CD8-positive, alpha-beta memory T cell (primary cell): ENCODE measurements around the gene STAG1. TPM values are rescaled to one million over a fixed set of nuclear protein-coding genes. Genes with fewer than 3 reads are reported as not detected.
A peak's percentile ranks its signal among the peaks of the same experiment; 100 is the strongest.
"Not testable (repeated sequence)": the region's sequence is repeated elsewhere in the genome, so short reads cannot be mapped to it uniquely, and the experiment has no call there.

Experiments
- CTCF ChIA-PET: fragments of 350-600 bp; sonication (Branson Sonifier 250); formaldehyde crosslinking; loops from one replicate; lab custom pipeline; 2021; ENCODE audit warnings: antibody characterized with exemption; lab: Charles Lee
- POLR2A ChIA-PET: fragments of 350-600 bp; sonication (Branson Sonifier 250); formaldehyde crosslinking; loops from one replicate; lab custom pipeline; 2021; ENCODE audit warnings: antibody characterized with exemption; lab: Charles Lee
- DNase-seq, 5 donors: peaks; one replicate each; pipeline versions ENCODE4 v3.0.0 to v3.0.0-alpha.2; 2020 to 2022; ENCODE audit warnings: mixed read lengths in 1 of 5
- H3K27ac ChIP-seq: one replicate; pipeline ENCODE4 v1.7.0; 2013; ENCODE audit warnings: low read depth, mild to moderate bottlenecking, low read length, moderate library complexity
- H3K27me3 ChIP-seq: 2 replicates; pipeline ENCODE4 v1.7.0; 2013; ENCODE audit warnings: low read length, mild to moderate bottlenecking; ENCODE audit not compliant: insufficient read depth, poor library complexity, severe bottlenecking
- H3K36me3 ChIP-seq: 2 replicates; pipeline ENCODE4 v1.7.0; 2013; ENCODE audit warnings: mild to moderate bottlenecking, low read length, moderate library complexity; ENCODE audit not compliant: insufficient read depth
- H3K4me1 ChIP-seq: 2 replicates; pipeline ENCODE4 v1.7.0; 2013; ENCODE audit warnings: mild to moderate bottlenecking, low read length, moderate library complexity; ENCODE audit not compliant: insufficient read depth
- H3K4me3 ChIP-seq: 2 replicates; pipeline ENCODE4 v1.7.0; 2013; ENCODE audit warnings: mild to moderate bottlenecking, low read length
- H3K9me3 ChIP-seq: 2 replicates; pipeline ENCODE4 v1.7.0; 2013; ENCODE audit warnings: mild to moderate bottlenecking, low read length
- H3K27ac Mint-ChIP-seq, 8 donors: one replicate each; pipeline ENCODE4 v1.8.0; 2020 to 2021; ENCODE audit warnings: mixed read lengths in 8 of 8, mild to moderate bottlenecking in 6 of 8, inconsistent platforms in 3 of 8, moderate library complexity in 3 of 8
- H3K27me3 Mint-ChIP-seq, 2 donors: one replicate each; pipeline ENCODE4 v1.8.0; 2020 to 2021; ENCODE audit warnings: mixed read lengths in 2 of 2, mild to moderate bottlenecking in 1 of 2, moderate library complexity in 1 of 2
- H3K36me3 Mint-ChIP-seq, 3 donors: one replicate each; pipeline ENCODE4 v1.8.0; 2020 to 2021; ENCODE audit warnings: mixed read lengths in 3 of 3, inconsistent platforms in 1 of 3, mild to moderate bottlenecking in 1 of 3
- H3K4me1 Mint-ChIP-seq, 3 donors: one replicate each; pipeline ENCODE4 v1.8.0; 2020 to 2021; ENCODE audit warnings: mixed read lengths in 3 of 3, inconsistent platforms in 1 of 3, mild to moderate bottlenecking in 1 of 3
- H3K4me3 Mint-ChIP-seq, 7 donors: one replicate each; pipeline ENCODE4 v1.8.0; 2020 to 2021; ENCODE audit warnings: mixed read lengths in 7 of 7, mild to moderate bottlenecking in 6 of 7, moderate library complexity in 4 of 7, inconsistent platforms in 2 of 7
- H3K9me3 Mint-ChIP-seq, 5 donors: one replicate each; pipeline ENCODE4 v1.8.0; 2020 to 2022; ENCODE audit warnings: mixed read lengths in 5 of 5, mild to moderate bottlenecking in 3 of 5, moderate library complexity in 2 of 5, inconsistent platforms in 1 of 5
- polyA plus RNA-seq: library from polyadenylated mRNA; unstranded; fragments of 300-500 nt; fragmentation: Illumina TruSeq; gene quantifications from one replicate; pipeline ENCODE4 v1.2.3, GENCODE V29; 2021
- total RNA-seq, 2 experiments: library from RNA; stranded (reverse); gene quantifications; one replicate each; pipeline ENCODE4 v1.2.3, GENCODE V29; 2021

The STAG1 gene
- total and polyA plus RNA-seq, 3 experiments from 2014 or later, result 19.0 to 61.4 (median 58.5) TPM

- CTCF ChIA-PET, result no interaction called here
- POLR2A ChIA-PET, result no interaction called here
- peak overlapping the region in 1 of 8 donors; percentile 17 for H3K27ac Mint-ChIP-seq
Observed at GRCh38 chr3:136606990-136607389, 145.2 kb downstream of the STAG1 start.

GRCh38 chr3:136606216-136606615, 146.0 kb downstream of the STAG1 start:
- H3K4me3 Mint-ChIP-seq, H3K9me3 ChIP-seq, H3K36me3 ChIP-seq, H3K9me3 Mint-ChIP-seq, DNase-seq, H3K27me3 Mint-ChIP-seq, H3K4me1 ChIP-seq, H3K4me3 ChIP-seq, H3K27me3 ChIP-seq, H3K27ac ChIP-seq: not testable (repeated sequence)
- H3K4me1 Mint-ChIP-seq, result peaks cover 10 to 13% (median 12%) of the 10 kb centered on the region in 3 donors
- POLR2A ChIA-PET, result interaction anchor here (0.6 kb wide), 1 partner anchor 225 kb away, joined by 9 read pairs; no protein-coding TSS in a partner anchor
- peaks cover 0 to 51% (median 12%) of the 10 kb centered on the region in 3 donors for H3K36me3 Mint-ChIP-seq
- H3K27ac Mint-ChIP-seq, result peak overlapping the region in 4 of 8 donors; percentile 17 to 63 (median 36)
- CTCF ChIA-PET, result interaction anchor here (1.2 kb wide), 1 partner anchor 146 kb away, joined by 3 read pairs; the partner anchor contains the start of gene STAG1

More at GRCh38 chr3:136606990-136607389, 145.2 kb downstream of the STAG1 start:
- no peak overlapping the region for H3K27ac ChIP-seq
- H3K27me3 Mint-ChIP-seq, result no peaks in the 10 kb centered on the region
- no peaks in the 10 kb centered on the region for H3K36me3 ChIP-seq
- peaks cover 0 to 47% (median 12%) of the 10 kb centered on the region in 3 donors for H3K36me3 Mint-ChIP-seq
- H3K9me3 Mint-ChIP-seq, result no peaks in the 10 kb centered on the region
- no peaks in the 10 kb centered on the region for H3K4me1 ChIP-seq
- no peak overlapping the region for H3K4me3 Mint-ChIP-seq
- DNase-seq, result no peak
- H3K27me3 ChIP-seq, result no peaks in the 10 kb centered on the region
- no peak overlapping the region for H3K4me3 ChIP-seq
- no peaks in the 10 kb centered on the region for H3K9me3 ChIP-seq
- peaks cover 10 to 13% (median 12%) of the 10 kb centered on the region in 3 donors for H3K4me1 Mint-ChIP-seq

- Histone ChIP-seq H3K27me3 (no peaks in the 10 kb centered on the region), H3K9me3 (no peaks in the 10 kb centered on the region), H3K27ac (no peak overlapping the region), H3K4me1 (no peaks in the 10 kb centered on the region), H3K4me3 (no peak overlapping the region), H3K36me3 (no peaks in the 10 kb centered on the region)
- Mint-ChIP-seq H3K4me1 (peaks cover 10 to 16% (median 16%) of the 10 kb centered on the region in 3 donors), H3K9me3 (no peaks in the 10 kb centered on the region), H3K27ac (peak overlapping the region in 4 of 8 donors; percentile 18 to 75 (median 56)), H3K4me3 (no peak overlapping the region), H3K27me3 (no peaks in the 10 kb centered on the region), H3K36me3 (peaks cover 0 to 54% (median 11%) of the 10 kb centered on the region in 3 donors)
- DNase-seq, result no peak
- ChIA-PET POLR2A (no interaction called here), CTCF (no interaction called here)
Observed at GRCh38 chr3:136604961-136605360, 147.2 kb downstream of the STAG1 start.

- H3K36me3 Mint-ChIP-seq, result peaks cover 0 to 50% (median 14%) of the 10 kb centered on the region in 3 donors
- POLR2A ChIA-PET, result no interaction called here
- CTCF ChIA-PET, result no interaction called here
Observed at GRCh38 chr3:136602818-136603217, 149.4 kb downstream of the STAG1 start.

GRCh38 chr3:136595913-136596697, 156.1 kb downstream of the STAG1 start:
- Mint-ChIP-seq H3K27me3 (no peaks in the 10 kb centered on the region), H3K4me3 (peak overlapping the region in 4 of 7 donors; percentile 4 to 42 (median 8)), H3K4me1 (peaks cover 27 to 68% (median 59%) of the 10 kb centered on the region in 3 donors), H3K36me3 (peaks cover 0 to 23% (median 3%) of the 10 kb centered on the region in 3 donors), H3K27ac (peak overlapping the region in 4 of 8 donors; percentile 11 to 64 (median 21)), H3K9me3 (no peaks in the 10 kb centered on the region)
- Histone ChIP-seq H3K4me1 (no peaks in the 10 kb centered on the region), H3K4me3 (no peak overlapping the region), H3K9me3 (no peaks in the 10 kb centered on the region), H3K27ac (no peak overlapping the region), H3K27me3 (no peaks in the 10 kb centered on the region), H3K36me3 (no peaks in the 10 kb centered on the region)
- CTCF ChIA-PET, result interaction anchor here (1.7 kb wide), 1 partner anchor 156 kb away, joined by 5 read pairs; the partner anchor contains the start of gene STAG1
- DNase-seq, result no peak
- POLR2A ChIA-PET, result no interaction called here

More at GRCh38 chr3:136602818-136603217, 149.4 kb downstream of the STAG1 start:
- H3K9me3 ChIP-seq, result no peaks in the 10 kb centered on the region
- H3K27me3 ChIP-seq, result no peaks in the 10 kb centered on the region
- H3K4me1 ChIP-seq, result no peaks in the 10 kb centered on the region
- no peak overlapping the region for H3K27ac ChIP-seq
- Mint-ChIP-seq H3K4me3 (no peak overlapping the region), H3K27ac (peak overlapping the region in 1 of 8 donors; percentile 47), H3K9me3 (no peaks in the 10 kb centered on the region), H3K4me1 (peaks cover 9 to 33% (median 26%) of the 10 kb centered on the region in 3 donors), H3K27me3 (no peaks in the 10 kb centered on the region)
- DNase-seq, result no peak
- no peaks in the 10 kb centered on the region for H3K36me3 ChIP-seq
- no peak overlapping the region for H3K4me3 ChIP-seq

GRCh38 chr3:136586580-136586979, 165.6 kb downstream of the STAG1 start:
- H3K36me3 Mint-ChIP-seq, result peaks cover 5 to 31% (median 7%) of the 10 kb centered on the region in 3 donors
- no peak overlapping the region for H3K27ac ChIP-seq

GRCh38 chr3:136584728-136585127, 167.4 kb downstream of the STAG1 start:
- Mint-ChIP-seq H3K27me3 (no peaks in the 10 kb centered on the region), H3K27ac (peak overlapping the region in 1 of 8 donors; percentile 29), H3K9me3 (no peaks in the 10 kb centered on the region), H3K36me3 (peaks cover 5 to 30% (median 9%) of the 10 kb centered on the region in 3 donors), H3K4me3 (no peak overlapping the region), H3K4me1 (peaks cover 0 to 12% (median 1%) of the 10 kb centered on the region in 3 donors)
- ChIA-PET POLR2A (no interaction called here), CTCF (no interaction called here)
- Histone ChIP-seq H3K4me3 (no peak overlapping the region), H3K4me1 (no peaks in the 10 kb centered on the region), H3K9me3 (no peaks in the 10 kb centered on the region), H3K27ac (no peak overlapping the region), H3K27me3 (no peaks in the 10 kb centered on the region), H3K36me3 (no peaks in the 10 kb centered on the region)
- DNase-seq, result no peak

More at GRCh38 chr3:136586580-136586979, 165.6 kb downstream of the STAG1 start:
- no peak overlapping the region for H3K27ac Mint-ChIP-seq
- H3K4me3 Mint-ChIP-seq, result no peak overlapping the region
- H3K4me1 ChIP-seq, result no peaks in the 10 kb centered on the region
- no peaks in the 10 kb centered on the region for H3K36me3 ChIP-seq
- no peaks in the 10 kb centered on the region for H3K27me3 ChIP-seq
- POLR2A ChIA-PET, result no interaction called here
- peaks cover 0 to 12% (median 2%) of the 10 kb centered on the region in 3 donors for H3K4me1 Mint-ChIP-seq
- no peak overlapping the region for H3K4me3 ChIP-seq
- H3K9me3 ChIP-seq, result no peaks in the 10 kb centered on the region
- CTCF ChIA-PET, result no interaction called here
- H3K27me3 Mint-ChIP-seq, result no peaks in the 10 kb centered on the region
- DNase-seq, result no peak
- no peaks in the 10 kb centered on the region for H3K9me3 Mint-ChIP-seq

GRCh38 chr3:136583823-136584222, 168.4 kb downstream of the STAG1 start:
- POLR2A ChIA-PET, result no interaction called here
- Mint-ChIP-seq H3K27me3 (no peaks in the 10 kb centered on the region), H3K27ac (peak overlapping the region in 3 of 8 donors; percentile 17 to 69 (median 31)), H3K36me3 (peaks cover 5 to 32% (median 10%) of the 10 kb centered on the region in 3 donors), H3K4me3 (no peak overlapping the region), H3K9me3 (no peaks in the 10 kb centered on the region), H3K4me1 (peaks cover 1 to 18% (median 5%) of the 10 kb centered on the region in 3 donors)
- CTCF ChIA-PET, result no interaction called here
- Histone ChIP-seq H3K4me1 (no peaks in the 10 kb centered on the region), H3K36me3 (no peaks in the 10 kb centered on the region), H3K9me3 (no peaks in the 10 kb centered on the region), H3K27me3 (no peaks in the 10 kb centered on the region), H3K27ac (no peak overlapping the region), H3K4me3 (no peak overlapping the region)
- DNase-seq, result no peak
